ENCODE results near the gene MRC1. TPM values are rescaled to one million over a fixed set of nuclear protein-coding genes. Genes with fewer than 3 reads are reported as not detected.

Gene MRC1
- total RNA-seq, 1 experiment from 2014 or later, result 0.07 TPM

DNA sequence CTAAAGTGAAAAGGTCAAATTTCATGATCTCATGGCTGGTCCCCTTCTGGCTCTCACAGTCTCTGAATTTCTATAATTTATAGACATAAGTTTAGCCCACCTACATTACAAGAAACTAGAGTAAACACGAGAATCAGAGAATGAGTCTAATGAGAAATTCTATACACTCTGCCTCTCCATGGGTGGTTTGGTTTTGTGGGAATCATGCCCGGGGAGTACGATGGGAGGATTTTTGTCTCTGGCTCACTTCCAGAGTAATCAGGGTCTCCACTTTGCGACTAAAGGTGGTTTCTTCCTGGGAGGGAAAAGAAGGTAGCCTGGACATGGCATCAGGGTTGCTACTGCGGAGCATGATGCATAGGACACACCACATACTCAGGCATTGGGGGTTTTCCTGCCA lies 69.7 kb downstream of the MRC1 start:
- DNase-seq, result no peak
- H2AFZ ChIP-seq, result no peak overlapping the region
- no peaks in the 10 kb centered on the region for H3K9me2 ChIP-seq (ENCODE audit: insufficient read depth)
- H3K79me2 ChIP-seq (ENCODE audit: low read depth), result no peaks in the 10 kb centered on the region
- POLR2A ChIA-PET (ENCODE audit: unreplicated experiment), result no interaction called here
- H3K4me2 ChIP-seq, result no peak overlapping the region
- H3F3A ChIP-seq (ENCODE audit: insufficient read depth, low read depth), result no peaks in the 10 kb centered on the region
- intact Hi-C loops (cut with micrococcal nuclease; ENCODE audit: unreplicated experiment), result no loop called here
- CTCF ChIA-PET, result no interaction called here
- no peak for TF ChIP-seq EZH2 (IDR thresholded peaks at IDR 0.05; ENCODE audit: low read depth)
- TF ChIP-seq, protein P1, sequence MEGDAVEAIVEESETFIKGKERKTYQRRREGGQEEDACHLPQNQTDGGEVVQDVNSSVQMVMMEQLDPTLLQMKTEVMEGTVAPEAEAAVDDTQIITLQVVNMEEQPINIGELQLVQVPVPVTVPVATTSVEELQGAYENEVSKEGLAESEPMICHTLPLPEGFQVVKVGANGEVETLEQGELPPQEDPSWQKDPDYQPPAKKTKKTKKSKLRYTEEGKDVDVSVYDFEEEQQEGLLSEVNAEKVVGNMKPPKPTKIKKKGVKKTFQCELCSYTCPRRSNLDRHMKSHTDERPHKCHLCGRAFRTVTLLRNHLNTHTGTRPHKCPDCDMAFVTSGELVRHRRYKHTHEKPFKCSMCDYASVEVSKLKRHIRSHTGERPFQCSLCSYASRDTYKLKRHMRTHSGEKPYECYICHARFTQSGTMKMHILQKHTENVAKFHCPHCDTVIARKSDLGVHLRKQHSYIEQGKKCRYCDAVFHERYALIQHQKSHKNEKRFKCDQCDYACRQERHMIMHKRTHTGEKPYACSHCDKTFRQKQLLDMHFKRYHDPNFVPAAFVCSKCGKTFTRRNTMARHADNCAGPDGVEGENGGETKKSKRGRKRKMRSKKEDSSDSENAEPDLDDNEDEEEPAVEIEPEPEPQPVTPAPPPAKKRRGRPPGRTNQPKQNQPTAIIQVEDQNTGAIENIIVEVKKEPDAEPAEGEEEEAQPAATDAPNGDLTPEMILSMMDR (conservative IDR thresholded peaks at IDR 0.05), result no peak
- no peaks in the 10 kb centered on the region for H3K9me3 ChIP-seq (ENCODE audit: insufficient read depth, low read depth)
- H3K36me3 ChIP-seq (ENCODE audit: low read depth), result no peaks in the 10 kb centered on the region
- BruUV-seq (replicated peaks), result no TSS peak
- H3K4me3 ChIP-seq, result no peak overlapping the region
- no peaks in the 10 kb centered on the region for H3K27me3 ChIP-seq (ENCODE audit: insufficient read depth, low read depth)
- no peak overlapping the region for H3K27ac ChIP-seq
- no peaks in the 10 kb centered on the region for H4K20me1 ChIP-seq (ENCODE audit: insufficient read depth)
- no peaks in the 10 kb centered on the region for H3K4me1 ChIP-seq (replicated peaks; ENCODE audit: insufficient read depth)

DNA sequence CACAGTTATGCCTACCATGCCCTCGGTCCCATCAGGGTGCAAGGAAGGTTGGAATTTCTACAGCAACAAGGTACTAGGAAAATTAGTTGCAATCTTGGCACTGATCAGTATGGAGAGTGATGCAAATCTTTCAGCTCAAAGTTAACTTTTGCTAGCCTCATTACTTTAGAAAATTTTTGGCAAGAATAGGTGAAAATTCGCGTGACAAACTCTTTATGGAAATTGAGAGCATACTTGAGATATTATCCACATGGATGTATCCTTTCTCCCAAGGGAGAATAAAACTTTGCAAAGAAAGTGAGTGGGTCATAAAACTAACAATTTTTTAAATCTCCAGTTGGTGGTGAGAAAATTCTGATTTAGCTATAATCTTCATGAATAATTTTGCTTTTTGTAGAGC lies 71.5 kb downstream of the MRC1 start:
- H3K79me2 ChIP-seq (ENCODE audit: low read depth), result no peaks in the 10 kb centered on the region
- no peaks in the 10 kb centered on the region for H3K4me1 ChIP-seq (replicated peaks; ENCODE audit: insufficient read depth)
- no peak overlapping the region for H3K4me3 ChIP-seq
- DNase-seq, result no peak
- H3K36me3 ChIP-seq (ENCODE audit: low read depth), result no peaks in the 10 kb centered on the region
- H4K20me1 ChIP-seq (ENCODE audit: insufficient read depth), result no peaks in the 10 kb centered on the region
- no peaks in the 10 kb centered on the region for H3F3A ChIP-seq (ENCODE audit: insufficient read depth, low read depth)
- no peak for TF ChIP-seq EZH2 (IDR thresholded peaks at IDR 0.05; ENCODE audit: low read depth)
- TF ChIP-seq, protein P1 (conservative IDR thresholded peaks at IDR 0.05), result no peak
- H3K27me3 ChIP-seq (ENCODE audit: insufficient read depth, low read depth), result no peaks in the 10 kb centered on the region
- H3K9me2 ChIP-seq (ENCODE audit: insufficient read depth), result no peaks in the 10 kb centered on the region
- H3K4me2 ChIP-seq, result no peak overlapping the region
- no peak overlapping the region for H3K27ac ChIP-seq
- BruUV-seq (replicated peaks), result no TSS peak
- POLR2A ChIA-PET (ENCODE audit: unreplicated experiment), result no interaction called here
- CTCF ChIA-PET, result no interaction called here
- H3K9me3 ChIP-seq (ENCODE audit: insufficient read depth, low read depth), result no peaks in the 10 kb centered on the region
- H2AFZ ChIP-seq, result no peak overlapping the region
- intact Hi-C loops (cut with micrococcal nuclease; ENCODE audit: unreplicated experiment), result no loop called here

DNA sequence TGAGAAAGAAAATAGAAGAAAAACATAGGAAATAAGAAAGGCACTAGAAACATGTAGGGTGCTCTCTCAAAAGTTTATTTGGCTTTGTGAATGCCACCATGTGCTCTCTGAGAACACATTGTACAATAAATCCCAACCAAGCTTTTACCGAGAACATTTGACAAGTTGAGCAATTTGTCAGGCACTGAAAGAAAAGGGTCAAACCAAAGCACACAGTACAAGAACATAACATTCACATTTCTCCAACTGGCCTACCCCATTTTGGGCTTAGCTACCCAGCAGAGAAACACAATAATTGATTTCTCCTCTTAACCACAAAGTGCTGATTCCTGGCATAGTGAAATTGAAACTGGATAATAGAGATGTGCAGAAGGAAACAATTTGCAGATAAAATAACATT lies 73.4 kb downstream of the MRC1 start:
- H3K9me2 ChIP-seq (ENCODE audit: insufficient read depth), result no peaks in the 10 kb centered on the region
- no peaks in the 10 kb centered on the region for H3K4me1 ChIP-seq (replicated peaks; ENCODE audit: insufficient read depth)
- H3K9me3 ChIP-seq (ENCODE audit: insufficient read depth, low read depth), result no peaks in the 10 kb centered on the region
- H3K36me3 ChIP-seq (ENCODE audit: low read depth), result no peaks in the 10 kb centered on the region
- H3K27ac ChIP-seq, result no peak overlapping the region
- CTCF ChIA-PET, result no interaction called here
- intact Hi-C loops (cut with micrococcal nuclease; ENCODE audit: unreplicated experiment), result no loop called here
- H2AFZ ChIP-seq, result no peak overlapping the region
- H3K27me3 ChIP-seq (ENCODE audit: insufficient read depth, low read depth), result no peaks in the 10 kb centered on the region
- no TSS peak for BruUV-seq (replicated peaks)
- H3K79me2 ChIP-seq (ENCODE audit: low read depth), result no peaks in the 10 kb centered on the region
- no peaks in the 10 kb centered on the region for H3F3A ChIP-seq (ENCODE audit: insufficient read depth, low read depth)
- POLR2A ChIA-PET (ENCODE audit: unreplicated experiment), result no interaction called here
- DNase-seq, result no peak
- H3K4me3 ChIP-seq, result no peak overlapping the region
- TF ChIP-seq, protein P1 (conservative IDR thresholded peaks at IDR 0.05), result no peak
- no peak for TF ChIP-seq EZH2 (IDR thresholded peaks at IDR 0.05; ENCODE audit: low read depth)
- no peak overlapping the region for H3K4me2 ChIP-seq
- H4K20me1 ChIP-seq (ENCODE audit: insufficient read depth), result no peaks in the 10 kb centered on the region
